ENCODE data around the gene PDE11A. TPM values are rescaled to one million over a fixed set of nuclear protein-coding genes. Genes with fewer than 3 reads are reported as not detected.

Gene PDE11A
- polyA plus RNA-seq, 1 experiment: 0.53 TPM

GRCh38 chr2:177665948-177666347, 406.6 kb downstream of the PDE11A start:
- H3K27me3 ChIP-seq (ENCODE audit: control insufficient read depth, insufficient read depth, low read length): no peaks in the 10 kb centered on the region
- no peak overlapping the region for H3K4me3 ChIP-seq (ENCODE audit: low read depth, low read length)
- ChIA-PET POLR2A (no interaction called here), CTCF (no interaction called here)
- no peak for DNase-seq (ENCODE audit: low read depth)
- H3K36me3 ChIP-seq (ENCODE audit: control insufficient read depth, insufficient read depth, low read length): no peaks in the 10 kb centered on the region
- TF ChIP-seq, protein P1, sequence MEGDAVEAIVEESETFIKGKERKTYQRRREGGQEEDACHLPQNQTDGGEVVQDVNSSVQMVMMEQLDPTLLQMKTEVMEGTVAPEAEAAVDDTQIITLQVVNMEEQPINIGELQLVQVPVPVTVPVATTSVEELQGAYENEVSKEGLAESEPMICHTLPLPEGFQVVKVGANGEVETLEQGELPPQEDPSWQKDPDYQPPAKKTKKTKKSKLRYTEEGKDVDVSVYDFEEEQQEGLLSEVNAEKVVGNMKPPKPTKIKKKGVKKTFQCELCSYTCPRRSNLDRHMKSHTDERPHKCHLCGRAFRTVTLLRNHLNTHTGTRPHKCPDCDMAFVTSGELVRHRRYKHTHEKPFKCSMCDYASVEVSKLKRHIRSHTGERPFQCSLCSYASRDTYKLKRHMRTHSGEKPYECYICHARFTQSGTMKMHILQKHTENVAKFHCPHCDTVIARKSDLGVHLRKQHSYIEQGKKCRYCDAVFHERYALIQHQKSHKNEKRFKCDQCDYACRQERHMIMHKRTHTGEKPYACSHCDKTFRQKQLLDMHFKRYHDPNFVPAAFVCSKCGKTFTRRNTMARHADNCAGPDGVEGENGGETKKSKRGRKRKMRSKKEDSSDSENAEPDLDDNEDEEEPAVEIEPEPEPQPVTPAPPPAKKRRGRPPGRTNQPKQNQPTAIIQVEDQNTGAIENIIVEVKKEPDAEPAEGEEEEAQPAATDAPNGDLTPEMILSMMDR (IDR thresholded peaks at IDR 0.05; ENCODE audit: insufficient read depth, low read depth, low read length): no peak

- ChIA-PET CTCF (interaction anchor here (1.2 kb wide), 1 partner anchor 10 kb away, joined by 4 read pairs; no protein-coding TSS in a partner anchor), POLR2A (interaction anchor here (0.5 kb wide), 1 partner anchor 12 kb away, joined by 3 read pairs; no protein-coding TSS in a partner anchor)
- Histone ChIP-seq H3K4me3 (ENCODE audit: low read depth, low read length) (no peak overlapping the region), H3K27me3 (ENCODE audit: control insufficient read depth, insufficient read depth, low read length) (no peaks in the 10 kb centered on the region), H3K36me3 (ENCODE audit: control insufficient read depth, insufficient read depth, low read length) (no peaks in the 10 kb centered on the region)
- no peak for DNase-seq (ENCODE audit: low read depth)
- TF ChIP-seq, protein P1 (IDR thresholded peaks at IDR 0.05; ENCODE audit: insufficient read depth, low read depth, low read length): no peak
Observed at GRCh38 chr2:177665328-177665727, 407.2 kb downstream of the PDE11A start.

DNA sequence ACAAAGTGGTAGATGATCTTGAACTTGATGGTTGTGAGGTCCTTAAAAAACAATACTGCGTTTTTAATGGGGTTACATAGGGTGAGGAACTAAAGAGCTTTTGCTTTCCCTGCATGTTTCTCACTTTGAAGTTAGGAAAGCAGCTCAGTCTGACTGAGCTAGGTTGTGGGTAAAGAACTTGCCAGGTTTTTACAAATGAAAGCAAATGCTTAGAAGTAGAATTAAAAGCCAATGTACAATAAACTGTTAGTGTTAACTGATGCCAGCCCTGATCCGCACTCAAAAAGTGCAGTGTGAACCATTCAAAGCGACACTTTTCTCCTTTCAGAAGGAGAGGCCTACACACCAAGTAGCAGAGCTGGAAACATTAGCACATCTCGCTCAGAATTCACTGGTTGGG, 409.7 kb downstream of the PDE11A start:
- POLR2A ChIA-PET: no interaction called here
- no peaks in the 10 kb centered on the region for H3K27me3 ChIP-seq (ENCODE audit: control insufficient read depth, insufficient read depth, low read length)
- CTCF ChIA-PET: interaction anchor here (0.6 kb wide), 1 partner anchor 8 kb away, joined by 3 read pairs; no protein-coding TSS in a partner anchor
- DNase-seq (ENCODE audit: low read depth): no peak
- no peak overlapping the region for H3K4me3 ChIP-seq (ENCODE audit: low read depth, low read length)
- H3K36me3 ChIP-seq (ENCODE audit: control insufficient read depth, insufficient read depth, low read length): no peaks in the 10 kb centered on the region
- TF ChIP-seq, protein P1 (IDR thresholded peaks at IDR 0.05; ENCODE audit: insufficient read depth, low read depth, low read length): no peak

- no peak overlapping the region for H3K4me3 ChIP-seq (ENCODE audit: low read depth, low read length)
- TF ChIP-seq, protein P1 (IDR thresholded peaks at IDR 0.05; ENCODE audit: insufficient read depth, low read depth, low read length): no peak
- no peaks in the 10 kb centered on the region for H3K27me3 ChIP-seq (ENCODE audit: control insufficient read depth, insufficient read depth, low read length)
- DNase-seq (ENCODE audit: low read depth): no peak
- CTCF ChIA-PET: interaction anchor here (0.8 to 1.5 kb wide), 2 partner anchors 10 to 16 kb away, joined by 3 read pairs; no protein-coding TSS in a partner anchor
- POLR2A ChIA-PET: no interaction called here
- no peaks in the 10 kb centered on the region for H3K36me3 ChIP-seq (ENCODE audit: control insufficient read depth, insufficient read depth, low read length)
Observed at GRCh38 chr2:177660742-177661141, 411.8 kb downstream of the PDE11A start.

DNA sequence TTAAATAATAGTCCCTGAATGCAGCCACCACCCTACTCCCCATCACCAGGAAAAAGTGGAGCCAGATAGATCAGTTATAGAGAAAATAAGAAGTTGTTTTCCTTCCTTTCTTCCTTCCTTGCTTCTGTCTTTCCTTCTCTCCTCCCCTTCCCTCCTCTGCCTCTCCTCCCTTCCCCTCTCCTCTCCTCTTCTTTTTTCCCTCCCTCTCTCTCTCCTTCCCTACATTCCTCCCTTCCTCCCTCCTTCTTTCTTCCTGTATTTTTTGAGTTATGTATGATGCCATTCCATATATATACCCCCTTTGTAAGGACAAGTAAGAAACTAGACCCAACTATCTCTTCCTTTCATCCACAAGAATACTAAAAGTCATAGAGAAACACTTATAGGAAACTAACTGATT, 414.3 kb downstream of the PDE11A start:
- TF ChIP-seq, protein P1 (IDR thresholded peaks at IDR 0.05; ENCODE audit: insufficient read depth, low read depth, low read length): no peak
- DNase-seq (ENCODE audit: low read depth): no peak
- Histone ChIP-seq H3K27me3 (ENCODE audit: control insufficient read depth, insufficient read depth, low read length) (no peaks in the 10 kb centered on the region), H3K36me3 (ENCODE audit: control insufficient read depth, insufficient read depth, low read length) (no peaks in the 10 kb centered on the region), H3K4me3 (ENCODE audit: low read depth, low read length) (no peak overlapping the region)
- ChIA-PET CTCF (interaction anchor here (0.5 kb wide), 1 partner anchor 109 kb away, joined by 3 read pairs; no protein-coding TSS in a partner anchor), POLR2A (interaction anchor here (0.6 kb wide), 1 partner anchor 8 kb away, joined by 4 read pairs; no protein-coding TSS in a partner anchor)

All from BJ (cell line).